Mononuclear cell (primary cell): ENCODE results near the gene CHST12. TPM values are rescaled to one million over a fixed set of nuclear protein-coding genes. Genes with fewer than 3 reads are reported as not detected.

Source experiments
- H3K27me3 ChIP-seq: 2 replicates; pipeline ENCODE4 v1.6.0; 2011; ENCODE audit warnings: low read length, control low read depth; ENCODE audit not compliant: insufficient read depth
- H3K4me1 ChIP-seq: 2 replicates; pipeline ENCODE4 v1.5.1; 2011; ENCODE audit warnings: mild to moderate bottlenecking, low read length, control low read depth; ENCODE audit not compliant: insufficient read depth
- H3K4me3 ChIP-seq: 2 replicates; pipeline ENCODE4 v1.5.1; 2011; ENCODE audit warnings: mild to moderate bottlenecking, low read length, moderate library complexity
- H3K9me3 ChIP-seq: 2 replicates; pipeline ENCODE4 v1.5.1; 2011; ENCODE audit warnings: low read depth, mild to moderate bottlenecking, control low read depth, low read length
- total RNA-seq: library from RNA; depleted of rRNA; stranded (reverse); fragments of >200 nt; gene quantifications from one replicate; pipeline ENCODE4 v1.2.3, GENCODE V29; 2012

Gene CHST12
- total RNA-seq, result 3.0 TPM

DNA sequence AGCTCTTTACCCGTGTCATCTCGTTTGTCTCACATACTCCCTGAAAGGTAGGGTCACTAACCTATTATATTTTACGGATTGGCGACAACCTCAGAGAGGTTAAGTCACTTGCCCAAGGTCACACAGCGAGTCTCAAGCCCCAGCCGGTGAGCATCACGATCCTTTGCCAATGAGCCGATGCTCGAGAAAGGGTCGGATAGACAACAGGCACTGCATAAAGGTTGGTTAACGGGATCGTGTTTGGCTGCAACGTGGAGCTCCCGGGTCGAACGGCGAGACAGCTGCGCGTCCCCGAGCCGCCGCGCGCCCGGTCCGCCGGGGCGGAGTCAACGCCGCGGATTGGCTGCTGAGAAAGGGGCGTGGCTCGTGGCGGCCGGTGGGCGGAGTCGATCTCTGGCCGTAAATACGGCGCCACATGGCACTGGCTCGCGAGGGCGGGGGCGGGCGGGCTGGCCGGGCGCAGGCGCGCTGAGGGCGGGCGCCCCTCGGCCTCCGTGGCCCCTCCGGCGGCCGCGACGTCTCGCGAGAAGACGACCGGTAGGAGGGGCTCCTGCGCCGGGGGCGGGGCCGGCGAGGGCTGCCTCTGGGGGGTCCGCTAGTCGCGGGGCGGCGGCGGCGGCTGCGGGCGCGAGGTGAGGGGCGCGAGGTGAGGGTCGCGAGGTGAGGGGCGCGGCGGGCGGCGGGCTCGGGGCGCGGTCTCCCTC lies at the start of gene CHST12:
Gene CHST12 (plus strand): TSS at position 598 of the 704 bp plus-strand sequence. CDS start 29,029 bp downstream, outside the sequence.
- Histone ChIP-seq H3K9me3 (no peaks in the 10 kb centered on the region), H3K4me3 (peak within 1 kb of the TSS; percentile 70), H3K27me3 (no peaks in the 10 kb centered on the region), H3K4me1 (peaks cover 76% of the 10 kb centered on the region)

GRCh38 chr7:2353936-2354185 lies 49.5 kb upstream of the CHST12 start:
- Histone ChIP-seq H3K9me3 (no peaks in the 10 kb centered on the region), H3K4me3 (peak overlapping the region; percentile 80), H3K27me3 (no peaks in the 10 kb centered on the region)

DNA sequence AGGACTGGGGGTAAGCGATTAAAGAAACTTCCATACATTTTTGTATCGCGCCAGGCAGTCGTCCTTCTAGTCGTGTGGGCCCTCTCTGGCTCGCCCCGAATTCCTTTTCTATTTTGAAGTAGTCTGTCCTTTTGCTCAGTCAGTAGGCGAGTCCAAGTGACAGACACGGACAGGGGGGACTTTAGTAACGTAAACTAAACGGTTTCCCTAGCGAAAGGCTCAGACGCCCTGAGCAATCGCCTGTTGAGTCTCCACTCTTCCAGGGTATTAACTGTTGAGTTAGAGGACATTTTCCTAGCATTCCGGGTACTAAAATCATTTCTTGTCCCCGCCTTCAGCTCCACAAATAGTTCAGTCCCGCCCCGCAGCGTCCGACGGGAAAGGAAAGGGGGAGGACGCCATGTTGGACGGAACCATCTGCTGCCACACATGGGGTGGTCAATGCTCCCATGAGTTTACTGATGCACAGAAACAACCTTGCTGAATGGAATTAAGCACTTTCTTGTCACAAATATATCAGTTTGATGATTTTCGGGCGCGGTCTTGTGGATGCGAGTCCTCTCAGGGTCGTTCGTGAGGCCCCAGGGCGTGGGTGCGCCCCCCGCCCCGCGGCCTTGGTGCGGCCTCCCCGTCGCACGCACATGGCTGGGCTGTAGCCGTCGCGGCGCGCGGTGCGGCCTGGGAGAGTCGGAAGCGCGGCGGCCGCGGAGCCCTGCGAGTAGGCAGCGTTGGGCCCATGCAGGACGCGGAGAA lies 49.0 kb upstream of the CHST12 start, which contains the start of gene EIF3B:
Gene EIF3B (plus strand): TSS at position 642 of the 753 bp plus-strand sequence. CDS start 95 bp downstream, at position 737.
- H3K27me3 ChIP-seq, result no peaks in the 10 kb centered on the region
- H3K4me1 ChIP-seq, result peaks cover 48% of the 10 kb centered on the region
- peak within 1 kb of the TSS; percentile 80 for H3K4me3 ChIP-seq
- no peaks in the 10 kb centered on the region for H3K9me3 ChIP-seq

More at GRCh38 chr7:2353936-2354185, 49.5 kb upstream of the CHST12 start:
- H3K4me1 ChIP-seq, result peaks cover 47% of the 10 kb centered on the region

DNA sequence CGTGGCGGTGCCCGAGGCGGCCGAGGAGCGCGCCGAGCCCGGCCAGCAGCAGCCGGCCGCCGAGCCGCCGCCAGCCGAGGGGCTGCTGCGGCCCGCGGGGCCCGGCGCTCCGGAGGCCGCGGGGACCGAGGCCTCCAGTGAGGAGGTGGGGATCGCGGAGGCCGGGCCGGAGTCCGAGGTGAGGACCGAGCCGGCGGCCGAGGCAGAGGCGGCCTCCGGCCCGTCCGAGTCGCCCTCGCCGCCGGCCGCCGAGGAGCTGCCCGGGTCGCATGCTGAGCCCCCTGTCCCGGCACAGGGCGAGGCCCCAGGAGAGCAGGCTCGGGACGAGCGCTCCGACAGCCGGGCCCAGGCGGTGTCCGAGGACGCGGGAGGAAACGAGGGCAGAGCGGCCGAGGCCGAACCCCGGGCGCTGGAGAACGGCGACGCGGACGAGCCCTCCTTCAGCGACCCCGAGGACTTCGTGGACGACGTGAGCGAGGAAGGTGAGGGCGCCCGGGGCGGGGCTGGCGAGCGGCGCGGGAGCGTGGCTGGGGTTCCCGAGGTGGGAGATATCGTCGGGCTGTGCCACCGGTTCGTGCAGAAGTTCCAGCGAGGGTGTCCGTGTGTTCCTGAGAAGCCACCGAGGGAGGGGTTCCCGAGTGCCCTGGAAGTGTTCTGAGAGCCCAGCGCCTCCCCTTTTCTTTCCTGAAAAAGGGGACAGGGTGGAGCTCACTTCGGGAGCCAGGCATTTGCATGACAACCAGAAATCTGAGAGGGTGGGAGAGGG lies 48.3 kb upstream of the CHST12 start:
- peaks cover 51% of the 10 kb centered on the region for H3K4me1 ChIP-seq
- no peaks in the 10 kb centered on the region for H3K27me3 ChIP-seq
- H3K4me3 ChIP-seq, result peak overlapping the region; percentile 80
- H3K9me3 ChIP-seq, result no peaks in the 10 kb centered on the region

- H3K27me3 ChIP-seq, result no peaks in the 10 kb centered on the region
- no peaks in the 10 kb centered on the region for H3K9me3 ChIP-seq
- peaks cover 51% of the 10 kb centered on the region for H3K4me1 ChIP-seq
- H3K4me3 ChIP-seq, result peak overlapping the region; percentile 80
These were observed 47.8 kb upstream of the CHST12 start for GRCh38 chr7:2355705-2356008.

GRCh38 chr7:2357165-2357564 lies 46.2 kb upstream of the CHST12 start:
- H3K4me1 ChIP-seq, result peaks cover 51% of the 10 kb centered on the region
- H3K27me3 ChIP-seq, result no peaks in the 10 kb centered on the region
- no peak overlapping the region for H3K4me3 ChIP-seq
- H3K9me3 ChIP-seq, result no peaks in the 10 kb centered on the region

DNA sequence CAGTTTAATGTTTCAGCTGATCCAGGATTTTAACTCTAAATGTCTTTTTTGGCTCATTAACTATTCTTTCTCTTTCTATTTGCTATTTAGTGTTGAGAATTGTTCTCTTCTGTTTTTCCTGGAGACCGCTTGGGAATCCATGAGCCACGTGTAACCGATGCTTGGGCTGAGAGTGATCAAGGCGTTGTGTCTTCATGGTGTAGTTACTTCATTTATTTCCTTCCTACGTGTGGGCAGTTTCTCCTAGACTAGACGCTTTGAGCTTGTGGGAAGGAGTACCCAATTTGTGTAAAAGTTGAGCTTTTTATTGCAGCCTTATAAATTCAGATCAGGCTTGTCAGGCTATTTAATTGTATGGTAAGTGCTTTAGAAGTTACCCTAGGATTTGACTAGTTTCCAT lies 45.8 kb upstream of the CHST12 start:
- Histone ChIP-seq H3K27me3 (no peaks in the 10 kb centered on the region), H3K4me3 (no peak overlapping the region), H3K9me3 (no peaks in the 10 kb centered on the region), H3K4me1 (peaks cover 51% of the 10 kb centered on the region)

DNA sequence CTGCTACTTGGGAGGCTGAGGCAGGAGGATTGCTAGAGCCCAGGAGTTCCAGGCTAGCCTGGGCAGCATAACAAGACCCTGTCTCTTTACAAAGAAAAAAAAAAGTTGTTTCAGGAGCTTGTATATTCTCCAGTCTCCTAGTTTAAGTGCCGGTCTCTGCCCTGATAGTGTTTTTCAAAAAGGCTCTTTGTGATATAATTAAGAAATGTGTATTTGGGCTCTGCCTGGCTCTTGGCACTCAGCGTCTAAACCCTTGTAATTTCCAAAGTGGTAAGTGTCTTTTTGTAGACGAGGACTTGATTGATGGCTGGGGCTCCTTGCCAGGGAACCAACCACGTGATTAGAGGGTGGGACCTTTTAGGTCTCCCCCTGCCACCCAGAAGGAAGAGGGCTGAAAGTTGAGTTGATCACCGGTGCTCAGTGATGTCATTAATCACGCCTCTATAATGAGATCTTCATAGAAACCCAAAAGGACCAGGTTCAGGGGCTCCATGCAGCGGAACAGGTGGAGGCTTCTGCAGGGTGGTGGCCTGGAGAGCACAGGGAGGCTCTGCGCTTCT lies 44.4 kb upstream of the CHST12 start:
- Histone ChIP-seq H3K4me1 (peaks cover 41% of the 10 kb centered on the region), H3K4me3 (no peak overlapping the region), H3K9me3 (no peaks in the 10 kb centered on the region), H3K27me3 (no peaks in the 10 kb centered on the region)

GRCh38 chr7:2359610-2360009 lies 43.8 kb upstream of the CHST12 start:
- H3K4me1 ChIP-seq, result peaks cover 41% of the 10 kb centered on the region
- no peaks in the 10 kb centered on the region for H3K9me3 ChIP-seq
- no peaks in the 10 kb centered on the region for H3K27me3 ChIP-seq
- H3K4me3 ChIP-seq, result no peak overlapping the region

DNA sequence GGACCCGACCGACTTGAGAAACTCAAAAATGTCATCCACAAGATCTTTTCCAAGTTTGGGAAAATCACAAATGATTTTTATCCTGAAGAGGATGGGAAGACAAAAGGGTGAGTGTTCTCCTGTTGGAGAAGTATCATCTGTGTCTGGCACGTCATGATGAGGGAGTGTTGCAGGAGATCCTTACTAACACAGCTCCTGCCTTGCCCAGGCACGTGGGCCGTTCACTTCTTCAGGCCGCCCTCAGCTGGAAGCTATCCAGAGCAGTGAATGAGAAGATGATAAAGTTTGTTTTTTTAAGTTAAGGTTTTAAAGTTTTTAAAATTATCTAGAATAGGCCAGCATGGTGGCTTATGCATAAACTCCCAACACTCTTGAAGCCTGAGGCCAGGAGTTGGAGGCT lies 42.6 kb upstream of the CHST12 start:
- Histone ChIP-seq H3K4me3 (no peak overlapping the region), H3K27me3 (no peaks in the 10 kb centered on the region), H3K4me1 (peaks cover 34% of the 10 kb centered on the region), H3K9me3 (no peaks in the 10 kb centered on the region)

- Histone ChIP-seq H3K4me3 (no peak overlapping the region), H3K4me1 (peaks cover 17% of the 10 kb centered on the region), H3K27me3 (no peaks in the 10 kb centered on the region), H3K9me3 (no peaks in the 10 kb centered on the region)
These were observed 40.9 kb upstream of the CHST12 start for GRCh38 chr7:2362385-2363088.

GRCh38 chr7:2369139-2369538 lies 34.3 kb upstream of the CHST12 start:
- no peak overlapping the region for H3K4me3 ChIP-seq
- H3K4me1 ChIP-seq, result no peaks in the 10 kb centered on the region
- no peaks in the 10 kb centered on the region for H3K27me3 ChIP-seq
- H3K9me3 ChIP-seq, result no peaks in the 10 kb centered on the region

GRCh38 chr7:2371329-2371728 lies 32.1 kb upstream of the CHST12 start:
- H3K4me1 ChIP-seq, result no peaks in the 10 kb centered on the region
- H3K27me3 ChIP-seq, result no peaks in the 10 kb centered on the region
- H3K4me3 ChIP-seq, result no peak overlapping the region
- H3K9me3 ChIP-seq, result no peaks in the 10 kb centered on the region

DNA sequence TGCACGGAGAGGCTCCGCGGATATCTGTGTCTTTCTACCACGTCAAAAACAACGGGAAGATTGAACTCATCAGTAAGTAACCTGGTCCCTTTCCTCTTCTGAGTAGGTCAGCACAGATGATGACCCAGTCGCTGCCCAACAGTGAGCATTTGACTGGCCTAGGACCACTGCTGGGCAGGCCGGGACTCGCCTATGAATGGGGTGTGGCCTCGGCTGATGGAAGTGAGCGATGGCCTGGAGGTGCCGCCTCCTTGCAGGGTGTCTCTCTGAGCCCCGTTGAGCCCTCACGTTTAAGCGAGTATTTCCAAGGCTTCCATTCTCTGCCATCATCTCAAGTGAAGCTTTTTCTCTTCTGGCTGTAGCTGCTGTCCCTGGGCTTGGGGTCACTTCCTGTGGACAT lies 30.7 kb upstream of the CHST12 start:
- no peaks in the 10 kb centered on the region for H3K27me3 ChIP-seq
- no peaks in the 10 kb centered on the region for H3K4me1 ChIP-seq
- no peaks in the 10 kb centered on the region for H3K9me3 ChIP-seq
- no peak overlapping the region for H3K4me3 ChIP-seq
